Ishikawa (cell line): Measurements from ENCODE around the gene TRAF7.

Source experiments
- CEBPB ChIP-seq: IDR thresholded peaks from 2 replicates; pipeline ENCODE4 v1.6.1; 2012
- CREB1 ChIP-seq: IDR thresholded peaks from 2 replicates; pipeline ENCODE4 v1.6.1; 2012; ENCODE audit warnings: low read depth
- EGR1 ChIP-seq: IDR thresholded peaks from 2 replicates; pipeline ENCODE4 v1.6.1; 2012
- EP300 ChIP-seq: IDR thresholded peaks from 2 replicates; pipeline ENCODE4 v1.6.1; 2012; ENCODE audit warnings: borderline replicate concordance
- FOXM1 ChIP-seq: IDR thresholded peaks from 2 replicates; pipeline ENCODE4 v1.6.1; 2012; ENCODE audit warnings: low read depth, borderline replicate concordance
- MAX ChIP-seq: IDR thresholded peaks from 2 replicates; pipeline ENCODE4 v1.6.1; 2012
- NFIC ChIP-seq: IDR thresholded peaks from 2 replicates; pipeline ENCODE4 v1.6.1; 2012
- RAD21 ChIP-seq: IDR thresholded peaks from 2 replicates; pipeline ENCODE4 v1.6.1; 2012; ENCODE audit warnings: low read depth
- TAF1 ChIP-seq: IDR thresholded peaks from 2 replicates; pipeline ENCODE4 v1.6.1; 2012; ENCODE audit warnings: low read depth, mild to moderate bottlenecking
- TCF12 ChIP-seq: IDR thresholded peaks from 2 replicates; pipeline ENCODE4 v1.6.1; 2012; ENCODE audit warnings: low read depth
- TEAD4 ChIP-seq: IDR thresholded peaks from 2 replicates; pipeline ENCODE4 v1.6.1; 2012
- USF1 ChIP-seq: IDR thresholded peaks from 2 replicates; pipeline ENCODE4 v1.6.1; 2012
- YY1 ChIP-seq: IDR thresholded peaks from 2 replicates; pipeline ENCODE4 v1.6.1; 2012; ENCODE audit warnings: low read depth
- ZBTB7A ChIP-seq: IDR thresholded peaks from 2 replicates; pipeline ENCODE4 v1.6.1; 2012; ENCODE audit warnings: low read depth
- TF ChIP-seq, protein P1 (sequence below): IDR thresholded peaks from 2 replicates; pipeline ENCODE4 v1.6.1; 2012; ENCODE audit warnings: low read depth, mild to moderate bottlenecking

TRAF7 gene

DNA sequence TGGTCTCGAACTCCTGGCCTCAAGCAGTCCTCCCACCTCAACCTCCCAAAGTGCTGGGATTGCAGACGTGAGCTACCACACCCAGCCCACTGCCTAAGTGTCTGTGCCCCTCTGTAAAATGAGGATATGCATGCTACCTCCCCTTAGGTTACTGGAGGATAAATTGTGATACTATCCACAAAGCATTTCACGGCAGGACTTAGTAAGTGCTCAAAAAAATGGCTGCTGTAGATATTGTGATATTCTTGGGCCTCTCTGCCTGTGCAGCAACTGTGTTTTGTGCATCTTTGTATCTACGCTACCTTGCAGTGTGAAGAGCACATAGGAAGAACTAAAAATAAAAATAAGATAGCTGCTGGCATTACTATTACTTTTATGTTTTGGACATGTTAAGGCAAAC, 42.7 kb downstream of the TRAF7 start:
- TF ChIP-seq ZBTB7A (no peak), TAF1 (no peak), CEBPB (no peak), EGR1 (no peak), FOXM1 (no peak), RAD21 (no peak), MAX (no peak), USF1 (no peak), EP300 (no peak), TEAD4 (no peak), CREB1 (no peak), TCF12 (no peak), YY1 (no peak)
- TF ChIP-seq, protein P1, sequence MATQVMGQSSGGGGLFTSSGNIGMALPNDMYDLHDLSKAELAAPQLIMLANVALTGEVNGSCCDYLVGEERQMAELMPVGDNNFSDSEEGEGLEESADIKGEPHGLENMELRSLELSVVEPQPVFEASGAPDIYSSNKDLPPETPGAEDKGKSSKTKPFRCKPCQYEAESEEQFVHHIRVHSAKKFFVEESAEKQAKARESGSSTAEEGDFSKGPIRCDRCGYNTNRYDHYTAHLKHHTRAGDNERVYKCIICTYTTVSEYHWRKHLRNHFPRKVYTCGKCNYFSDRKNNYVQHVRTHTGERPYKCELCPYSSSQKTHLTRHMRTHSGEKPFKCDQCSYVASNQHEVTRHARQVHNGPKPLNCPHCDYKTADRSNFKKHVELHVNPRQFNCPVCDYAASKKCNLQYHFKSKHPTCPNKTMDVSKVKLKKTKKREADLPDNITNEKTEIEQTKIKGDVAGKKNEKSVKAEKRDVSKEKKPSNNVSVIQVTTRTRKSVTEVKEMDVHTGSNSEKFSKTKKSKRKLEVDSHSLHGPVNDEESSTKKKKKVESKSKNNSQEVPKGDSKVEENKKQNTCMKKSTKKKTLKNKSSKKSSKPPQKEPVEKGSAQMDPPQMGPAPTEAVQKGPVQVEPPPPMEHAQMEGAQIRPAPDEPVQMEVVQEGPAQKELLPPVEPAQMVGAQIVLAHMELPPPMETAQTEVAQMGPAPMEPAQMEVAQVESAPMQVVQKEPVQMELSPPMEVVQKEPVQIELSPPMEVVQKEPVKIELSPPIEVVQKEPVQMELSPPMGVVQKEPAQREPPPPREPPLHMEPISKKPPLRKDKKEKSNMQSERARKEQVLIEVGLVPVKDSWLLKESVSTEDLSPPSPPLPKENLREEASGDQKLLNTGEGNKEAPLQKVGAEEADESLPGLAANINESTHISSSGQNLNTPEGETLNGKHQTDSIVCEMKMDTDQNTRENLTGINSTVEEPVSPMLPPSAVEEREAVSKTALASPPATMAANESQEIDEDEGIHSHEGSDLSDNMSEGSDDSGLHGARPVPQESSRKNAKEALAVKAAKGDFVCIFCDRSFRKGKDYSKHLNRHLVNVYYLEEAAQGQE, result no peak

- TF ChIP-seq TEAD4 (no peak), USF1 (no peak), FOXM1 (no peak), ZBTB7A (no peak), RAD21 (no peak), TAF1 (no peak), EP300 (no peak), MAX (no peak), NFIC (no peak), TCF12 (no peak), CREB1 (no peak), EGR1 (no peak), YY1 (no peak), CEBPB (no peak)
- TF ChIP-seq, protein P1, result no peak
Measured at GRCh38 chr16:2199095-2199494, 43.5 kb downstream of the TRAF7 start.

DNA sequence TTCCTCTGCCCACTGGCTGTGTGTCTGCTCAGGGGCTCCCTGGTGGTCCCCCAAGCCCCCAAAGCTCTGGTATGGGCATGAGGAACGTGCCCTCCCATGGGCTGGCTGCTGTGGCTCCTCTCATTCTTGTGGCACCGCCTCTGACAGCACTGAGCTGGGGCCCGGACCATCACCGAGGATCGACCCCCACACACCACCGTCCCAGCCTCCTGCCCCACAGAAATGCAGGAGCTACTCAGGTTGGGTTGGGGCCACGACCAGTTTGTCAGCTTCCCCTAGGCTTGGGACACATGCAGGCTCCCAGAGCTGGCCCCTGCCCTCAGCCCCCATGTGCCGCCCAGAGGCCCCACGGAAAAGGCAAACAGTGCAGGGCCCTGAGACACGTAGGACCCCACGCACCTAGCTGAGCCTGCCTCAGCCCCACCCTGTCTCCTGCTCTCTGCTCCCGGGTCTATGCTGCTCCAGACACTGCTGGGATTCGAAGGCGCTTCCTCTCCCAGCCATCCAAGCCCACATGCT, 44.1 kb downstream of the TRAF7 start:
- TF ChIP-seq TEAD4 (no peak), NFIC (no peak), EP300 (no peak), CREB1 (no peak), USF1 (no peak)
- TF ChIP-seq, protein P1, result no peak

GRCh38 chr16:2200313-2200712, 44.7 kb downstream of the TRAF7 start:
- TF ChIP-seq FOXM1 (no peak), TCF12 (no peak), EP300 (no peak), TEAD4 (no peak), ZBTB7A (no peak), NFIC (no peak), CEBPB (no peak), YY1 (no peak), TAF1 (no peak), MAX (no peak), RAD21 (no peak), EGR1 (no peak), USF1 (no peak), CREB1 (no peak)
- TF ChIP-seq, protein P1, result no peak
